ENCODE data around the gene OGFOD2. TPM values are rescaled to one million over a fixed set of nuclear protein-coding genes. Genes with fewer than 3 reads are reported as not detected.

OGFOD2 gene
- total and polyA plus RNA-seq, 8 donors, result 14.2 to 20.8 (median 17.5) TPM

DNA sequence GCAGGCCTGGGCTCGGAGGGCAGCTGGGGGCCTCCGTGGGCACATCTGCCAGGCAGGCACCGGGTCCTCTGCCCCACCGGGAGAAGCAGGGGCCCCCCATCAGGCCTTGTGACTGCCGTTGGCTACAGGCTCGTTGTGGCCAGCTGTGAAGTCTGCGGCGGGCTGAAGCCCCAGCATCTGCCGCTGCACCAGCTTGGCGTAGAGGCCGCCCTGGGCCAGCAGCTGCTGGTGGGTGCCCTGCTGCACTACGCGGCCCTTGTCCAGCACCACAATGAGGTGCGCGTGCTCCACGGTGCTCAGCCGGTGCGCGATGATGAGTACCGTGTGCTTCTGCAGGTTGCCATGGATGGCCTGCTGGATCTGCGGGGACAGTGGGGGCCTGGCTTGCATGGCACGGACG, 45.2 kb upstream of the OGFOD2 start:
- Histone ChIP-seq H3K4me3 (no peak overlapping the region), H3K27me3 (no peaks in the 10 kb centered on the region), H3K4me1 (peaks cover 0 to 13% of the 10 kb centered on the region in 2 donors), H3K36me3 (no peaks in the 10 kb centered on the region), H3K27ac (no peak overlapping the region), H3K9me3 (no peaks in the 10 kb centered on the region)
- ATAC-seq (no peak), DNase-seq (no peak)
- intact Hi-C loops (cut with DNase I), result no loop called here
- no peak for TF ChIP-seq CTCF (IDR thresholded peaks at IDR 0.05)

DNA sequence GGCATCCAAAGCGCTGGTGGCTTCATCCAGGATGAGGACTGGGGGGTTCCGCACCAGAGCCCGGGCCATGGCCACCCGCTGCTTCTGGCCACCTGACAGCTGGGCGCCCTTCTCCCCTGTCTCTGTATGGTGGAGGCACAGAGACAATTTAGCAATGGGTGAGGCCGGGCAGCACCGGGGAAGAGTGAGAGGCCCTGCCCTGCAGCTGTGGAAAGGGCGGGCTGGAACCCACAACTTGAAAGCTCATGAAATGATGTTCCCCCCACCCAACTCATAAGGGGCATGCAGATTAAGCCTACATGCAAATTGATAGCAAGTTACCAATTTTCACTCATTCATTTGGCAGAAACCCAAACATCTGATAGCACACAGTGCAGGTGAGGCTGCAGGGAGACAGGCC, 42.8 kb upstream of the OGFOD2 start:
- Histone ChIP-seq H3K27ac (no peak overlapping the region), H3K27me3 (no peaks in the 10 kb centered on the region), H3K9me3 (no peaks in the 10 kb centered on the region), H3K4me3 (no peak overlapping the region), H3K36me3 (no peaks in the 10 kb centered on the region), H3K4me1 (peaks cover 0 to 9% of the 10 kb centered on the region in 2 donors)
- ATAC-seq (no peak), DNase-seq (no peak)
- intact Hi-C loops (cut with DNase I), result no loop called here
- no peak for TF ChIP-seq CTCF (IDR thresholded peaks at IDR 0.05)

- Histone ChIP-seq H3K9me3 (no peaks in the 10 kb centered on the region), H3K36me3 (no peaks in the 10 kb centered on the region), H3K4me3 (no peak overlapping the region), H3K27ac (no peak overlapping the region), H3K27me3 (no peaks in the 10 kb centered on the region), H3K4me1 (no peaks in the 10 kb centered on the region)
- DNase-seq, result no peak
- no peak for ATAC-seq
- TF ChIP-seq CTCF (IDR thresholded peaks at IDR 0.05), result no peak
- intact Hi-C loops (cut with DNase I), result no loop called here
Observed at GRCh38 chr12:122934722-122935121, 40.3 kb upstream of the OGFOD2 start.

DNA sequence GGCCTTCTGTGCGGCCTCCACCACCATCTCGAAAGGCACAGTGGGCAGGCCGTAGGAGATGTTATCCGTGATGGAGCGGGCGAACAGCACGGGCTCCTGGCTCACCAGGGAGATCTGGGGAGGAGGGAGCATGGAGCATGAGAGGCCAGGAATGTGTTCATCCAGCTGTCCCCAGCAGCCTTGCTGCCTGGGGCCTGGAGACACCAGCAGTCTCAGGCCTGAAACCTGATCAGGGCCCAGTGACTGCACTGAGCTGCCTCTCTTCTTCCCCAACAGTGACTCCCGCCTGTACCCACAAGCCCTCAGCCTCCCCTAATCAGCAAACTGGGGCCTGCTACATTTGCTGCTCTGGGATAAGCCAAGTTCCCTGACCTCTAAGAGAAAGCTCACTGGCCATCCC, 39.7 kb upstream of the OGFOD2 start:
- Histone ChIP-seq H3K27ac (no peak overlapping the region), H3K27me3 (no peaks in the 10 kb centered on the region), H3K9me3 (no peaks in the 10 kb centered on the region), H3K4me1 (no peaks in the 10 kb centered on the region), H3K4me3 (no peak overlapping the region), H3K36me3 (no peaks in the 10 kb centered on the region)
- intact Hi-C loops (cut with DNase I), result no loop called here
- DNase-seq, result no peak
- no peak for ATAC-seq
- TF ChIP-seq CTCF (IDR thresholded peaks at IDR 0.05), result no peak

GRCh38 chr12:122937622-122938091, 37.4 kb upstream of the OGFOD2 start:
- TF ChIP-seq CTCF (IDR thresholded peaks at IDR 0.05), result no peak
- DNase-seq, result no peak
- Histone ChIP-seq H3K4me3 (no peak overlapping the region), H3K27ac (no peak overlapping the region), H3K4me1 (peaks cover 0 to 15% of the 10 kb centered on the region in 2 donors), H3K9me3 (no peaks in the 10 kb centered on the region), H3K27me3 (no peaks in the 10 kb centered on the region), H3K36me3 (no peaks in the 10 kb centered on the region)
- no peak for ATAC-seq
- intact Hi-C loops (cut with DNase I), result no loop called here

All from left lung (tissue), 10 donors.